ENCODE results near the gene CYP2D6.
A peak's percentile ranks its signal among the peaks of the same experiment; 100 is the strongest.
"Not testable (repeated sequence)": the region's sequence is repeated elsewhere in the genome, so short reads cannot be mapped to it uniquely, and the experiment has no call there.

CYP2D6 gene

DNA sequence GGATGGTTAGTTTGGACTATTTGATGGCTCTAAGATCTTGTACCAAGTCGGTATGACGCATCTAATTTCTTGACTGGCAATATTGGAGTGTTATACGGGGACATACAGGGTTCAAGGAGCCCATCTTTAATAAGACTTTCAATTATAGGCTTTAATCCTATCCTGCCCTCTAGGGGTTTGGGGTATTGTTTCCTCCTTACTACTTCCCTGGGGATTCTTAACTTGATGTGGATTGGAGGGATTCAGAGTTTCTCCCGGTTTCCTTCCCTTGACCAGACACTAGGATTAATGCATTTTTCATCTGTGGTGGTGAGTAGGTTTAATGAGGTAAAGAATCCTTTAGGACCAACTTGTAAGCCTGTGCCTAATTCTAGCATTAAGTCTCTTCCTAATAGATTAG is 18.8 kb downstream of the CYP2D6 start:
- Histone ChIP-seq H3K27me3 (ENCODE audit: low read depth) (no peaks in the 10 kb centered on the region), H3K4me1 (no peaks in the 10 kb centered on the region), H3K36me3 (replicated peaks) (no peaks in the 10 kb centered on the region), H3K9me3 (peaks cover 12% of the 10 kb centered on the region), H3K4me3 (no peak overlapping the region)
- no peak for DNase-seq (ENCODE audit: low spot score in 2 of 2)
- in situ Hi-C loops (cut with MboI; ENCODE audit: low sequenced_read_pairs) = no loop called here

DNA sequence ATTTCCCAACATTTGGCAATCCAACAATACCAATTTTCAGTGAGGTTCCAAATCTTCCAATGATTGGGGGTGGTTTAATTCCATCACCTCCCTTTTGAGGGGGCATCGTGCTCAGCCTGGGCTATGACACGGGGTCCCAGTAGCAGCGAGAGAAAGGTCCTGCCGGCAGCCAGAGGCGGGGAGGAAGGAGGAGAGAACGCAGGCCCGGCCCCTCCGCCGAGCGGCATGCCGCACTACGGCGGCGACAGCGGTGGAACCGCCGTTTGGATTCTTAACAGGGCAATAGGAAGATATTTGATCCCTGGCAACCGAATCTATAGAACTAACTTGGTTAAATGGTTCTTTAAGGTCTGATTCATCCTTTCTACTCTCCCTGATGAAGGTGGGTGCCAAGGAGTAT is 21.8 kb downstream of the CYP2D6 start:
- DNase-seq (ENCODE audit: low spot score in 2 of 2) = no peak
- Histone ChIP-seq H3K36me3 (replicated peaks) (no peaks in the 10 kb centered on the region), H3K4me3 (no peak overlapping the region), H3K4me1 (no peaks in the 10 kb centered on the region), H3K27me3 (ENCODE audit: low read depth) (no peaks in the 10 kb centered on the region), H3K9me3 (peaks cover 8% of the 10 kb centered on the region)
- in situ Hi-C loops (cut with MboI; ENCODE audit: low sequenced_read_pairs) = no loop called here

- DNase-seq (ENCODE audit: low spot score in 2 of 2); H3K4me3 ChIP-seq; H3K36me3 ChIP-seq (replicated peaks); H3K4me1 ChIP-seq; H3K27me3 ChIP-seq (ENCODE audit: low read depth); in situ Hi-C loops (cut with MboI; ENCODE audit: low sequenced_read_pairs): not testable (repeated sequence)
- H3K9me3 ChIP-seq = peaks cover 15% of the 10 kb centered on the region
These were observed 26.2 kb downstream of the CYP2D6 start for GRCh38 chr22:42104332-42104860.

DNA sequence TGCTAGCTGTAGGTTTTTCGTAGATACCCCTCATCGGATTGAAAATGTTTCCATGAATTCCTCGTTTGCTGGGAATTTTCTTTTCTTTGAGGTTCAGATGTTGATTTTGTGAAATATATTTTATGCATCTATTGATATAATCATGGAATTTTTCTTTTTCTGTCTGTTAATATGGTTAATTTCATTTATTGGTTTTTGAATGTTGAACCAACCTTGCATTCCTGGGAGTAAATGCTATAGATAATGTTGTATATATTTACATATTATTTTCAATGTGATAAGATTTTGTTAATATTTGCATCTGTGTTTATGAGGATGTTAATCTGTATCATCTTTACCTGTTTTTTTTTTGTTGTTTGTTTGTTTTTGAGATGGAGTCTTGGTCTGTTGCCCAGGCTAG is 29.4 kb downstream of the CYP2D6 start:
- no peak for DNase-seq (ENCODE audit: low spot score in 2 of 2)
- no peaks in the 10 kb centered on the region for H3K36me3 ChIP-seq (replicated peaks)
- H3K4me1 ChIP-seq = no peaks in the 10 kb centered on the region
- no peaks in the 10 kb centered on the region for H3K27me3 ChIP-seq (ENCODE audit: low read depth)
- H3K9me3 ChIP-seq = peaks cover 15% of the 10 kb centered on the region
- in situ Hi-C loops (cut with MboI; ENCODE audit: low sequenced_read_pairs) = no loop called here
- no peak overlapping the region for H3K4me3 ChIP-seq

DNA sequence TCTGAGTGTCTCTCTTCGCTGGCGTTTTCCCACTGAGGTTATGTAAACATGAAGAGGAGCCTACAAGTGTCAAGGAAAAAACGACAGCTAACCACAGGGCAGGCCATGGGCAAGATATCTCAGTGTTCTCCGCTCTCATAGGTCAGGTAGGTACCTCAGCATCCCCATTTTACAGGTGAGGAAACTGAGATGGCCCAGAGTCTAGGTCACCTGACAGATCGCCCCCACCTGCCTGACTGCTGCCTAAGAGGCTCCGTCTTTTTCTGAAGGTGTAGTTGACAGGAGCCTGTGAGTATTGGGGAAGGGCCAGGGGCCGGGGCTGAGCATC is 39.2 kb downstream of the CYP2D6 start:
- H3K36me3 ChIP-seq (replicated peaks) = peaks cover 19% of the 10 kb centered on the region
- in situ Hi-C loops (cut with MboI; ENCODE audit: low sequenced_read_pairs) = loop anchor here (10.0 kb wide), 1 partner anchor 343 kb away; the partner anchor contains the start of gene NFAM1
- H3K9me3 ChIP-seq = 0 out of 2 replicates have a peak, but pooled peaks cover 2% of the 10 kb centered on the region
- H3K27me3 ChIP-seq (ENCODE audit: low read depth) = no peaks in the 10 kb centered on the region
- H3K4me3 ChIP-seq = peak overlapping the region; percentile 81
- no peaks in the 10 kb centered on the region for H3K4me1 ChIP-seq
- no peak for DNase-seq (ENCODE audit: low spot score in 2 of 2)

DNA sequence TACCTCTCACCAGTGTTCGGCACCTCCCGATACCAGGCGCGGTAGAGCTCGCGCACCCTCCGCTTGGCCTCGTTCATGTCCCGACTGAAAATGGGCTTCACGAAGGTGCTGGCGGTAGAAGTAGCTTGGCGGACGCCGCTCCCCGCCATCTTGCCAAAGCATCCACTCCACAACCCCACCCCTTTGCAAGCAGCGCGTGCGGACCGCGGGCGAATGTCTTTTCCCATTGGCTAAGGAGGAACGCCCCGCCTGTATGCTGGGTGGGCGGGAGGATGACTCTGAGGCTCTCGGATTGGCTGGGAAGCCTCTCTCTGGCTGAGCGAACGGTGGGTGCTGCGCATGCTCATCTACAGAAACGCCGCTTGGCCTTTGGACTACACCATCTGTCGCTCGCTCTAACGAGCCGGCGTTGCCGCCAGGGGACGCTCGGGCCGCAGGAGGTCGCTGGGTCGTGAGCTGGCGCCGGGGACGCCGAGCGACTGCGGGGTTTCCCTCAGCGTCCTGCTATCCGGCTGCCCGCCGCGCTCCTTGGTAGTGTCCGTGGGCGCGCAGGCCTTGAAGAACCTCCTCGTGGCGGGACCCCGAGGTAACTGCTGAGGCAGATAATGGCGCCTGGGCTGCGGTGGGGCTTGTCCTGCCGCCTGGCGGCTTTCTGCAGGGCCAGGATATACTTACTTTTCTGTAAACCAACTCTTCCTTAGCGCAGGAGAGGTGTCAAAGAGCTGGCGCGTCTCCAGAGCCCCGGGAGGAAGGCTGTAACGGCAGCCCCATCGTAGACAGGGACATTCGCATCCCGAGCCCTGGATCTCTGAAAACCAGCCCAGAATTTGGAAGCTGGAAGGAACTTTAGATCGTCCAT is 39.8 kb downstream of the CYP2D6 start, which contains the start of gene NDUFA6:
Gene NDUFA6, minus strand, starts transcription at position 177 of the 859 bp plus-strand sequence. Its CDS starts 28 bp downstream, at position 149.
- Histone ChIP-seq H3K4me1 (no peaks in the 10 kb centered on the region), H3K4me3 (peak within 1 kb of the TSS; percentile 81), H3K27me3 (ENCODE audit: low read depth) (no peaks in the 10 kb centered on the region), H3K9me3 (0 out of 2 replicates have a peak, but pooled peaks cover 2% of the 10 kb centered on the region), H3K36me3 (replicated peaks) (peaks cover 25% of the 10 kb centered on the region)
- DNase-seq (ENCODE audit: low spot score in 2 of 2) = peak; percentile 99
- in situ Hi-C loops (cut with MboI; ENCODE audit: low sequenced_read_pairs) = loop anchor here (10.0 kb wide), 1 partner anchor 344 kb away; the partner anchor contains the start of gene NFAM1

DNA sequence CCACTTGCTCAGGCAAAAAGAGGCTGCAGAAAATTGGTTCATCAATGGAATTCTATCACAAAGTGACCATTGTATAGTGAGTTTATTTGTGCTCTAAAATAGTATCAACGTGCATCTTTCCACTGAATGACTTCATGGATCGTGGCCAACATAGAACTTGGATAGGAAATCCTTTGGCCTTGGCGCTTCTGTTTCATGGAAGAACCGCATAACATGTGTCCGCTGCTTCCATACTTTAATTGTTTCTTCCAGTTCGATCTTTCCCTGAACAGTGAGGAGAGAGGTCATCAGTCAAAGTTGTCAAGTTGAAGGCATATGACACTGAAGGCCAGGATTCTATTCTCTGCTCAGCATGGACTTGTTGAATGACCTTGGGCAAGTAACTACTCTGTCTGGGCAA is 44.6 kb downstream of the CYP2D6 start:
- no peaks in the 10 kb centered on the region for H3K4me1 ChIP-seq
- DNase-seq (ENCODE audit: low spot score in 2 of 2) = no peak
- H3K4me3 ChIP-seq = no peak overlapping the region
- in situ Hi-C loops (cut with MboI; ENCODE audit: low sequenced_read_pairs) = no loop called here
- peaks cover 50% of the 10 kb centered on the region for H3K36me3 ChIP-seq (replicated peaks)
- H3K9me3 ChIP-seq = 0 out of 2 replicates have a peak, but pooled peaks cover 2% of the 10 kb centered on the region
- no peaks in the 10 kb centered on the region for H3K27me3 ChIP-seq (ENCODE audit: low read depth)

GRCh38 chr22:42084874-42085273 is 45.7 kb downstream of the CYP2D6 start:
- H3K4me1 ChIP-seq = peaks cover 4% of the 10 kb centered on the region
- H3K4me3 ChIP-seq = no peak overlapping the region
- H3K27me3 ChIP-seq (ENCODE audit: low read depth) = no peaks in the 10 kb centered on the region
- H3K36me3 ChIP-seq (replicated peaks) = peaks cover 50% of the 10 kb centered on the region
- in situ Hi-C loops (cut with MboI; ENCODE audit: low sequenced_read_pairs) = no loop called here
- DNase-seq (ENCODE audit: low spot score in 2 of 2) = no peak
- 0 out of 2 replicates have a peak, but pooled peaks cover 2% of the 10 kb centered on the region for H3K9me3 ChIP-seq

GRCh38 chr22:42083119-42083518 is 47.5 kb downstream of the CYP2D6 start:
- in situ Hi-C loops (cut with MboI; ENCODE audit: low sequenced_read_pairs) = no loop called here
- no peak overlapping the region for H3K4me3 ChIP-seq
- DNase-seq (ENCODE audit: low spot score in 2 of 2) = no peak
- H3K9me3 ChIP-seq = no peaks in the 10 kb centered on the region
- H3K4me1 ChIP-seq = peaks cover 10% of the 10 kb centered on the region
- H3K27me3 ChIP-seq (ENCODE audit: low read depth) = no peaks in the 10 kb centered on the region
- H3K36me3 ChIP-seq (replicated peaks) = peaks cover 41% of the 10 kb centered on the region

DNA sequence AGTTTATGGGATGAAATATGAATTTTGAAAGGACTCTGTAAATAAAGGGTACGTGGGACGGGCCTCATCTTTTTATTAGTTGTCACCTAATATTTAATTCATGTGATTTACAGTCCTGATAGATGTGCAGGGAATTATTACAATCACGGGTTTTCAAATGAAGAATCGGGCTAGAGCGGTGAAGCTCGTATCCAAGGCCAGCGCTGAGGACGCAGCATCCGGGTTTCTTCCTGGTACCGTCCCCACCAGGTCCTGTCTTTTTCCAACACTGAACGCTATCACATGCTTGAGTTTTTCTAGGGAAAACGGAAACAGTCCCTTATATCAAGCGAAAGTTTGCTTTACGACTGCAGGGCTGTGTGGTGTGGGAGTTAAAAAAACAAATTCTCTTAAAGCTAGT is 50.3 kb downstream of the CYP2D6 start:
- Histone ChIP-seq H3K36me3 (replicated peaks) (peaks cover 21% of the 10 kb centered on the region), H3K27me3 (ENCODE audit: low read depth) (no peaks in the 10 kb centered on the region), H3K4me3 (peak overlapping the region; percentile 83), H3K9me3 (no peaks in the 10 kb centered on the region), H3K4me1 (peaks cover 10% of the 10 kb centered on the region)
- DNase-seq (ENCODE audit: low spot score in 2 of 2) = peak in 1 of 2 experiments; percentile 49
- in situ Hi-C loops (cut with MboI; ENCODE audit: low sequenced_read_pairs) = no loop called here

DNA sequence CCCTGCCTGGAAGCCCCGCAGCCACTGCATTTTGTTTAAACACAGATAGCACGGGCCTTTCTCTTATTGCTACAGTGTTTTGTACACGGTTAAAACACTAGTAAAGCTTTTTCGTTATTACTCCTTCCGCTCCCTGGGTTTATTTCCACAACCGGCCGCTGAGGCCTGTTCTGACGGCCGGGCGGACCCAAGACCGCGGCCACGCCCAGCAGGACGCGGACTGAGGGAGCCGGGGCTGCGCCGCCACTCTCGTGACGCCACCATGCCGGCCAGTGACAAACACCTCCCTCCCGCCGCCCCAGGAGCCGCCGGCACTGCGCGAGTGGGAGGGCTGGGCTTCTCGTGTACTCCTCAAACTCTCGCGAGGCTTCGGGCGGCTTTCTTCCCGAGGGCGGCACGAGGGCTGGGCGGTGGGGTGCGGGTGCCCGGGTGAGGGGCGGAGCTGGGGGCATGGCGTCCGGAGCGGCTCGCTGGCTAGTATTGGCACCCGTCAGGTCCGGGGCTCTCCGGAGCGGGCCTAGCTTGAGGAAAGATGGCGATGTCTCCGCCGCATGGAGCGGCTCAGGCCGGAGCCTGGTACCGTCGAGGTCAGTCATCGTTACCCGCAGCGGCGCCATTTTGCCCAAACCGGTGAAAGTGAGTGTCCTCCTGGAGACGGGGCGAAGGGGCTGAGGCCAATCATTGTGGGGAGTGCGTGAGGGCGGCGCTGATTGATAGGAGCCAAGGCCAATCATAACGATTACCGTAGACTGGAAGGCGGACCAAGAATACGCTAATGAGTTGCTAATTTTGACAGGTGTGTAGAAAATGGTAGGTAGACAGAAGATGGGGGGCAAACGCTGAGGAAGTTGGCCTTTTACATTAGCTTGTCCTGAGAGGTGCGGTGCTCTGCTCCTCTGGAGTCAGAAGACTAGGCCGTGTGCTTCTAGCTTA is 51.0 kb downstream of the CYP2D6 start, which contains the start of gene SMDT1:
Gene SMDT1, plus strand, starts transcription at position 382 of the 933 bp plus-strand sequence. Its CDS starts 69 bp downstream, at position 451.
- in situ Hi-C loops (cut with MboI; ENCODE audit: low sequenced_read_pairs) = no loop called here
- H3K4me1 ChIP-seq = peaks cover 10% of the 10 kb centered on the region
- H3K9me3 ChIP-seq = no peaks in the 10 kb centered on the region
- H3K4me3 ChIP-seq = peak within 1 kb of the TSS; percentile 83
- H3K27me3 ChIP-seq (ENCODE audit: low read depth) = no peaks in the 10 kb centered on the region
- H3K36me3 ChIP-seq (replicated peaks) = peaks cover 21% of the 10 kb centered on the region
- DNase-seq (ENCODE audit: low spot score in 2 of 2) = peak; percentile 94 to 99

GRCh38 chr22:42078469-42079318 is 51.9 kb downstream of the CYP2D6 start:
- H3K27me3 ChIP-seq (ENCODE audit: low read depth) = no peaks in the 10 kb centered on the region
- H3K4me1 ChIP-seq = peaks cover 10% of the 10 kb centered on the region
- in situ Hi-C loops (cut with MboI; ENCODE audit: low sequenced_read_pairs) = no loop called here
- H3K4me3 ChIP-seq = peak overlapping the region; percentile 83
- no peaks in the 10 kb centered on the region for H3K9me3 ChIP-seq
- peaks cover 16% of the 10 kb centered on the region for H3K36me3 ChIP-seq (replicated peaks)
- peak in 1 of 2 experiments; percentile 16 for DNase-seq (ENCODE audit: low spot score in 2 of 2)

Measured in HAP-1 (cell line).